ENCODE measurements around the gene GPR152. TPM values are rescaled to one million over a fixed set of nuclear protein-coding genes. Genes with fewer than 3 reads are reported as not detected.

Gene GPR152
- total and polyA plus RNA-seq, 2 donors (not counting 3 experiments of a cell fraction or from before 2014, with no cell fraction given) = not detected

- Histone ChIP-seq H3K4me2 (ENCODE audit: insufficient read depth, low read length) (no peak overlapping the region), H3K4me3 (replicated peaks in 1 of 3; ENCODE audit: insufficient read depth in 1 of 3, low read depth in 1 of 3, low read length in 3 of 3) (no peak overlapping the region), H3K79me2 (ENCODE audit: control insufficient read depth, insufficient read depth, low read length) (no peaks in the 10 kb centered on the region), H2AFZ (ENCODE audit: low read depth, low read length) (no peak overlapping the region), H4K20me1 (replicated peaks; ENCODE audit: control insufficient read depth, extremely low read depth, insufficient read depth, low read length) (no peaks in the 10 kb centered on the region), H3K36me3 (ENCODE audit: control insufficient read depth in 2 of 2, extremely low read depth in 1 of 2, insufficient read depth in 2 of 2, low read length in 2 of 2) (no peaks in the 10 kb centered on the region), H3K9me1 (replicated peaks; ENCODE audit: control insufficient read depth, extremely low read depth, insufficient read depth, low read length) (no peaks in the 10 kb centered on the region), H3K9me3 (replicated peaks; ENCODE audit: control insufficient read depth, insufficient read depth, low read length) (no peaks in the 10 kb centered on the region), H3K27me3 (ENCODE audit: control insufficient read depth in 2 of 2, insufficient read depth in 2 of 2, low read length in 2 of 2) (peaks cover 0 to 4% of the 10 kb centered on the region in 2 experiments), H3K27ac (ENCODE audit: insufficient read depth, low read depth, low read length) (no peak overlapping the region), H3K9ac (replicated peaks; ENCODE audit: extremely low read depth, insufficient read depth, low read length) (no peak overlapping the region), H3K4me1 (ENCODE audit: control insufficient read depth, extremely low read depth, insufficient read depth, low read length) (no peaks in the 10 kb centered on the region)
- intact Hi-C loops (cut with micrococcal nuclease) = no loop called here
- TF ChIP-seq FOS (IDR thresholded peaks at IDR 0.05; ENCODE audit: borderline replicate concordance, insufficient read depth, low read length) (no peak), CTCF (IDR thresholded peaks at IDR 0.05; ENCODE audit: extremely low read depth in 1 of 2, insufficient read depth in 1 of 2, low read depth in 1 of 2, low read length in 2 of 2) (no peak), POLR2A (IDR thresholded peaks at IDR 0.05; ENCODE audit: low read depth, low read length) (no peak), JUN (IDR thresholded peaks at IDR 0.05; ENCODE audit: borderline replicate concordance, insufficient read depth, insufficient read length, low read depth) (no peak), MAX (IDR thresholded peaks at IDR 0.05; ENCODE audit: insufficient read depth, insufficient read length) (no peak), MYC (IDR thresholded peaks at IDR 0.05; ENCODE audit: low read depth, low read length) (no peak), GATA2 (IDR thresholded peaks at IDR 0.05; ENCODE audit: insufficient read depth, insufficient read length, low read depth, low read length) (no peak), POLR2AphosphoS5 (IDR thresholded peaks at IDR 0.05; ENCODE audit: insufficient read depth, low read depth, low read length) (no peak), EZH2 (IDR thresholded peaks at IDR 0.05; ENCODE audit: borderline replicate concordance, low read depth, low read length, severe bottlenecking) (no peak)
- BruUV-seq (replicated peaks) = no TSS peak
- DNase-seq (ENCODE audit: low read depth, low spot score) (no peak), FAIRE-seq (no peak)
- CTCF ChIA-PET = no interaction called here
- POLR2A ChIA-PET = no interaction called here
- dilution Hi-C loops (cut with MboI; ENCODE audit: extremely low pct_ligation_motif_present, low sequenced_read_pairs) = no loop called here
Measured at GRCh38 chr11:67409261-67409666, 43.3 kb downstream of the GPR152 start.

All from endothelial cell of umbilical vein (primary cell).